H9 (cell line): ENCODE data around the gene SIDT2. TPM values are rescaled to one million over a fixed set of nuclear protein-coding genes. Genes with fewer than 3 reads are reported as not detected.

ENCODE experiments used
- DNase-seq: peaks from one replicate; pipeline ENCODE4 v3.0.0-alpha.2; 2017
- H2AFZ ChIP-seq: one replicate; pipeline ENCODE4 v1.6.1; 2013; ENCODE audit warnings: mild to moderate bottlenecking, low read length, control low read depth, moderate library complexity
- H2AK5ac ChIP-seq: 2 replicates; pipeline ENCODE4 v1.6.1; 2013; ENCODE audit warnings: low read length, control low read depth, mixed read lengths; ENCODE audit not compliant: insufficient read length
- H2BK120ac ChIP-seq: one replicate; pipeline ENCODE4 v1.6.1; 2013; ENCODE audit warnings: low read depth, mild to moderate bottlenecking, low read length, control low read depth, inconsistent platforms; ENCODE audit not compliant: poor library complexity, severe bottlenecking
- H2BK12ac ChIP-seq: 2 replicates; pipeline ENCODE4 v1.6.1; 2013; ENCODE audit warnings: low read length, control low read depth, mixed read lengths, low read depth; ENCODE audit not compliant: insufficient read length
- H2BK15ac ChIP-seq: 2 replicates; pipeline ENCODE4 v1.6.1; 2013; ENCODE audit warnings: low read depth, low read length, control low read depth
- H2BK20ac ChIP-seq: one replicate; pipeline ENCODE4 v1.6.1; 2013; ENCODE audit warnings: low read depth, mild to moderate bottlenecking, low read length, control low read depth, inconsistent platforms; ENCODE audit not compliant: poor library complexity, severe bottlenecking
- H2BK5ac ChIP-seq: 2 replicates; pipeline ENCODE4 v1.6.1; 2013; ENCODE audit warnings: low read length, control low read depth, mixed read lengths; ENCODE audit not compliant: insufficient read length
- H3K14ac ChIP-seq: 2 replicates; pipeline ENCODE4 v1.6.1; 2013; ENCODE audit warnings: low read length, control low read depth; ENCODE audit not compliant: insufficient read depth
- H3K18ac ChIP-seq: 2 replicates; pipeline ENCODE4 v1.6.1; 2013; ENCODE audit warnings: low read depth, mild to moderate bottlenecking, mixed read lengths, low read length, control low read depth; ENCODE audit not compliant: insufficient read length
- H3K23ac ChIP-seq: 2 replicates; pipeline ENCODE4 v1.6.1; 2013; ENCODE audit warnings: low read length, control low read depth, mixed read lengths, low read depth; ENCODE audit not compliant: insufficient read length
- H3K23me2 ChIP-seq: 2 replicates; pipeline ENCODE4 v1.6.1; 2013; ENCODE audit warnings: low read depth, mild to moderate bottlenecking, mixed read lengths, low read length, control low read depth; ENCODE audit not compliant: insufficient read length, poor library complexity, severe bottlenecking
- H3K27ac ChIP-seq: 2 replicates; pipeline ENCODE4 v1.5.1; 2013; ENCODE audit warnings: low read length, control low read depth, mixed read lengths, low read depth; ENCODE audit not compliant: insufficient read length
- H3K27me3 ChIP-seq: 2 replicates; pipeline ENCODE4 v1.6.1; 2013; ENCODE audit warnings: low read length, control low read depth, inconsistent platforms; ENCODE audit not compliant: insufficient read depth
- H3K4ac ChIP-seq: 2 replicates; pipeline ENCODE4 v1.6.1; 2013; ENCODE audit warnings: low read depth, mild to moderate bottlenecking, control low read depth, inconsistent platforms, low read length, moderate library complexity
- H3K4me1 ChIP-seq: 2 replicates; pipeline ENCODE4 v1.6.1; 2013; ENCODE audit warnings: low read length, control low read depth, inconsistent platforms; ENCODE audit not compliant: insufficient read depth
- H3K4me2 ChIP-seq: 2 replicates; pipeline ENCODE4 v1.6.1; 2013; ENCODE audit warnings: low read length, control low read depth, mixed read lengths; ENCODE audit not compliant: insufficient read length, insufficient read depth
- H3K56ac ChIP-seq: 2 replicates; pipeline ENCODE4 v1.6.1; 2013; ENCODE audit warnings: low read depth, mild to moderate bottlenecking, mixed read lengths, low read length, control low read depth; ENCODE audit not compliant: insufficient read length
- H3K79me1 ChIP-seq: 2 replicates; pipeline ENCODE4 v1.6.1; 2013; ENCODE audit warnings: low read depth, mild to moderate bottlenecking, moderate library complexity, low read length, control low read depth, inconsistent platforms; ENCODE audit not compliant: insufficient read depth, poor library complexity, severe bottlenecking
- H3K79me2 ChIP-seq: 2 replicates; pipeline ENCODE4 v1.6.1; 2013; ENCODE audit warnings: low read length, control low read depth, inconsistent platforms; ENCODE audit not compliant: insufficient read depth
- H3K9ac ChIP-seq: 2 replicates; pipeline ENCODE4 v1.6.1; 2013; ENCODE audit warnings: low read length, control low read depth, mixed read lengths; ENCODE audit not compliant: insufficient read length; ENCODE audit errors: extremely low read depth
- H3K9me3 ChIP-seq: one replicate; pipeline ENCODE4 v1.6.1; 2013; ENCODE audit warnings: low read depth, low read length, inconsistent platforms; ENCODE audit not compliant: control insufficient read depth
- H3T11ph ChIP-seq: one replicate; pipeline ENCODE4 v1.6.1; 2013; ENCODE audit warnings: mild to moderate bottlenecking, low read length, control low read depth, inconsistent platforms
- H4K20me1 ChIP-seq: one replicate; pipeline ENCODE4 v1.6.1; 2013; ENCODE audit not compliant: control insufficient read depth, insufficient read length, insufficient read depth
- H4K5ac ChIP-seq: 2 replicates; pipeline ENCODE4 v1.6.1; 2013; ENCODE audit warnings: low read depth, mild to moderate bottlenecking, mixed read lengths, low read length, control low read depth; ENCODE audit not compliant: insufficient read length
- H4K8ac ChIP-seq: replicated peaks from 2 replicates; pipeline ENCODE4 v1.6.1; 2013; ENCODE audit warnings: low read length, control low read depth, mixed read lengths, low read depth; ENCODE audit not compliant: insufficient read length
- H4K91ac ChIP-seq: 2 replicates; pipeline ENCODE4 v1.6.1; 2013; ENCODE audit warnings: low read depth, mild to moderate bottlenecking, moderate library complexity, mixed read lengths, low read length, control low read depth; ENCODE audit not compliant: insufficient read length
- H3K27ac Mint-ChIP-seq, 3 experiments: 2 replicates in 2 of 3; 3 replicates in 1 of 3; pipeline ENCODE4 v1.8.0; 2020 to 2021; ENCODE audit warnings: mixed read lengths in 3 of 3, mild to moderate bottlenecking in 1 of 3, moderate library complexity in 1 of 3
- H3K27me3 Mint-ChIP-seq: 2 replicates; pipeline ENCODE4 v1.8.0; 2021; ENCODE audit warnings: low read depth, mild to moderate bottlenecking, moderate library complexity, mixed read lengths
- H3K36me3 Mint-ChIP-seq, 3 experiments: 2 replicates in 2 of 3; 3 replicates in 1 of 3; pipeline ENCODE4 v1.8.0; 2020 to 2021; ENCODE audit warnings: low read depth in 3 of 3, mixed read lengths in 3 of 3; ENCODE audit not compliant: insufficient read depth in 1 of 3
- H3K4me1 Mint-ChIP-seq, 2 experiments: 2 replicates each; pipeline ENCODE4 v1.8.0; 2020; ENCODE audit warnings: mixed read lengths in 2 of 2
- H3K4me3 Mint-ChIP-seq, 2 experiments: 2 replicates in 1 of 2; 3 replicates in 1 of 2; pipeline ENCODE4 v1.8.0; 2020 to 2021; ENCODE audit warnings: mild to moderate bottlenecking in 2 of 2, mixed read lengths in 2 of 2, moderate library complexity in 1 of 2
- H3K9me3 Mint-ChIP-seq, 2 experiments: 2 replicates in 1 of 2; 3 replicates in 1 of 2; pipeline ENCODE4 v1.8.0; 2020; ENCODE audit warnings: mild to moderate bottlenecking in 2 of 2, mixed read lengths in 2 of 2, moderate library complexity in 1 of 2
- CTCF ChIP-seq: fragments of 200-600 bp; sonication (generic); conservative IDR thresholded peaks from 3 replicates; pipeline ENCODE4 v1.8.0; 2021; ENCODE audit warnings: antibody characterized with exemption, mild to moderate bottlenecking
- WGBS: extraction: QIAGEN DNeasy Blood & Tissue Kit; methylation state at CpG from one replicate; pipeline ENCODE4 v1.1.7; 2013; ENCODE audit warnings: missing lambda C conversion rate, low lambda C conversion rate, mixed read lengths; ENCODE audit not compliant: insufficient read length; ENCODE audit errors: extremely low coverage; 5-methylcytosine and 5-hydroxymethylcytosine counted together
- total RNA-seq: library from RNA; stranded (reverse); gene quantifications from 2 replicates; pipeline ENCODE4 v1.2.1, GENCODE V29; 2021

The SIDT2 gene
- total RNA-seq, 1 experiment from 2014 or later: 18.3 TPM

- H3K56ac ChIP-seq: no peak overlapping the region
- no peaks in the 10 kb centered on the region for H3K79me2 ChIP-seq
- no peak overlapping the region for H2AFZ ChIP-seq
- TF ChIP-seq CTCF: no peak
- no peaks in the 10 kb centered on the region for H4K20me1 ChIP-seq
- H4K91ac ChIP-seq: no peak overlapping the region
- no peaks in the 10 kb centered on the region for H3K23me2 ChIP-seq
- no peak overlapping the region for H3K27ac ChIP-seq
- no peak overlapping the region for H3T11ph ChIP-seq
- no peak overlapping the region for H3K4ac ChIP-seq
- no peak overlapping the region for H3K14ac ChIP-seq
- Mint-ChIP-seq H3K36me3 (peaks cover 6 to 64% (median 25%) of the 10 kb centered on the region in 3 experiments; a peak in 6 of 7 replicates), H3K27ac (no peak overlapping the region; a peak in 1 of 7 replicates), H3K4me1 (peaks cover 5 to 8% of the 10 kb centered on the region in 2 experiments), H3K27me3 (no peaks in the 10 kb centered on the region), H3K9me3 (no peaks in the 10 kb centered on the region), H3K4me3 (no peak overlapping the region)
- DNase-seq: no peak
- no peaks in the 10 kb centered on the region for H3K79me1 ChIP-seq
- no peak overlapping the region for H2BK12ac ChIP-seq
- WGBS: no CpG with 5 or more reads among the region's 9 CpGs
- no peak overlapping the region for H2BK15ac ChIP-seq
- no peak overlapping the region for H3K9ac ChIP-seq
- no peak overlapping the region for H2BK20ac ChIP-seq
- no peak overlapping the region for H4K8ac ChIP-seq
- no peak overlapping the region for H2BK120ac ChIP-seq
- H4K5ac ChIP-seq: no peak overlapping the region
- no peak overlapping the region for H3K23ac ChIP-seq
- no peaks in the 10 kb centered on the region for H3K27me3 ChIP-seq
- H2AK5ac ChIP-seq: no peak overlapping the region
- H3K9me3 ChIP-seq: no peaks in the 10 kb centered on the region
- H2BK5ac ChIP-seq: no peak overlapping the region
- H3K18ac ChIP-seq: no peak overlapping the region
- H3K4me2 ChIP-seq: no peak overlapping the region
- no peaks in the 10 kb centered on the region for H3K4me1 ChIP-seq
Observed at GRCh38 chr11:117225553-117226170, 47.1 kb downstream of the SIDT2 start.
